Measurements from ENCODE around the gene AGBL4. TPM values are rescaled to one million over a fixed set of nuclear protein-coding genes. Genes with fewer than 3 reads are reported as not detected.

The AGBL4 gene
- total RNA-seq, 1 experiment from 2014 or later: not detected

GRCh38 chr1:48948562-48948961, 1075.2 kb downstream of the AGBL4 start:
- RAD21 ChIA-PET (ENCODE audit: low non-redundant PET in 1 of 2, low total read pairs in 2 of 2, uncharacterized antibody in 2 of 2, unreplicated experiment in 2 of 2): no interaction called here
- no peak overlapping the region for H3K27ac ChIP-seq (ENCODE audit: low read depth, low read length)
- no peak overlapping the region for H3K4me3 ChIP-seq (replicated peaks in 1 of 2; ENCODE audit: low read depth in 1 of 2, low read length in 2 of 2)
- H3K9ac ChIP-seq (ENCODE audit: low read length): no peak overlapping the region
- no peaks in the 10 kb centered on the region for H3K9me2 ChIP-seq (ENCODE audit: insufficient read depth)
- H3K79me2 ChIP-seq (ENCODE audit: insufficient read depth, low read length): no peaks in the 10 kb centered on the region
- CTCF ChIA-PET: no interaction called here
- no peak overlapping the region for H3K4me2 ChIP-seq (ENCODE audit: low read length)
- BruUV-seq (replicated peaks): no TSS peak
- H3K36me3 ChIP-seq (ENCODE audit: control insufficient read depth in 1 of 2, insufficient read depth in 2 of 2, low read length in 2 of 2): no peaks in the 10 kb centered on the region
- H3K4me1 ChIP-seq (ENCODE audit: control insufficient read depth in 1 of 2, insufficient read depth in 2 of 2, low read length in 2 of 2): no peaks in the 10 kb centered on the region
- intact Hi-C loops (cut with micrococcal nuclease): no loop called here
- no peaks in the 10 kb centered on the region for H4K20me1 ChIP-seq (ENCODE audit: insufficient read depth)
- ATAC-seq (no peak), DNase-seq (ENCODE audit: low read depth, low spot score) (no peak)
- no peaks in the 10 kb centered on the region for H3K9me3 ChIP-seq (ENCODE audit: control insufficient read depth in 1 of 2, insufficient read depth in 1 of 2, low read depth in 1 of 2, low read length in 2 of 2)
- no peak overlapping the region for H2AFZ ChIP-seq (ENCODE audit: low read depth, low read length, poor library complexity, severe bottlenecking)
- POLR2A ChIA-PET: no interaction called here
- no peaks in the 10 kb centered on the region for H3K27me3 ChIP-seq (ENCODE audit: insufficient read depth, low read length)
- no peak for TF ChIP-seq ZBTB33 (IDR thresholded peaks at IDR 0.05; ENCODE audit: extremely low read depth, insufficient replicate concordance, low read length)
- TF ChIP-seq YY1 (IDR thresholded peaks at IDR 0.05; ENCODE audit: extremely low read depth, insufficient replicate concordance, low read depth, low read length): no peak
- no peak for TF ChIP-seq ELF1 (IDR thresholded peaks at IDR 0.05; ENCODE audit: borderline replicate concordance, low read depth)

- ATAC-seq: no peak
- no peak for DNase-seq (ENCODE audit: low read depth, low spot score)
- H3K36me3 ChIP-seq (ENCODE audit: control insufficient read depth in 1 of 2, insufficient read depth in 2 of 2, low read length in 2 of 2): no peaks in the 10 kb centered on the region
- no peak overlapping the region for H2AFZ ChIP-seq (ENCODE audit: low read depth, low read length, poor library complexity, severe bottlenecking)
- H4K20me1 ChIP-seq (ENCODE audit: insufficient read depth): no peaks in the 10 kb centered on the region
- ChIA-PET POLR2A (no interaction called here), CTCF (no interaction called here), RAD21 (ENCODE audit: low non-redundant PET in 1 of 2, low total read pairs in 2 of 2, uncharacterized antibody in 2 of 2, unreplicated experiment in 2 of 2) (no interaction called here)
- H3K79me2 ChIP-seq (ENCODE audit: insufficient read depth, low read length): no peaks in the 10 kb centered on the region
- no peaks in the 10 kb centered on the region for H3K9me3 ChIP-seq (ENCODE audit: control insufficient read depth in 1 of 2, insufficient read depth in 1 of 2, low read depth in 1 of 2, low read length in 2 of 2)
- no peak overlapping the region for H3K4me3 ChIP-seq (replicated peaks in 1 of 2; ENCODE audit: low read depth in 1 of 2, low read length in 2 of 2)
- no peak overlapping the region for H3K4me2 ChIP-seq (ENCODE audit: low read length)
- intact Hi-C loops (cut with micrococcal nuclease): no loop called here
- H3K9me2 ChIP-seq (ENCODE audit: insufficient read depth): no peaks in the 10 kb centered on the region
- H3K27me3 ChIP-seq (ENCODE audit: insufficient read depth, low read length): no peaks in the 10 kb centered on the region
- no peak overlapping the region for H3K27ac ChIP-seq (ENCODE audit: low read depth, low read length)
- H3K4me1 ChIP-seq (ENCODE audit: control insufficient read depth in 1 of 2, insufficient read depth in 2 of 2, low read length in 2 of 2): no peaks in the 10 kb centered on the region
- BruUV-seq (replicated peaks): no TSS peak
- no peak overlapping the region for H3K9ac ChIP-seq (ENCODE audit: low read length)
- TF ChIP-seq JUND (IDR thresholded peaks at IDR 0.05): no peak
- no peak for TF ChIP-seq RAD21 (IDR thresholded peaks at IDR 0.05; ENCODE audit: low read depth)
- no peak for TF ChIP-seq TCF7L2 (IDR thresholded peaks at IDR 0.05; ENCODE audit: borderline replicate concordance, extremely low read depth, insufficient read depth, insufficient read length)
- TF ChIP-seq ZBTB33 (IDR thresholded peaks at IDR 0.05; ENCODE audit: extremely low read depth, insufficient replicate concordance, low read length): no peak
- no peak for TF ChIP-seq EZH2phosphoT487 (IDR thresholded peaks at IDR 0.05; ENCODE audit: borderline replicate concordance)
- no peak for TF ChIP-seq ZFX (IDR thresholded peaks at IDR 0.05)
- no peak for TF ChIP-seq SIN3A (IDR thresholded peaks at IDR 0.05; ENCODE audit: low read depth)
- no peak for TF ChIP-seq REST (IDR thresholded peaks at IDR 0.05; ENCODE audit: low read depth)
- TF ChIP-seq YY1 (IDR thresholded peaks at IDR 0.05; ENCODE audit: extremely low read depth, insufficient replicate concordance, low read depth, low read length): no peak
- no peak for TF ChIP-seq CEBPB (IDR thresholded peaks at IDR 0.05; ENCODE audit: low read depth)
These were observed 1075.8 kb downstream of the AGBL4 start for GRCh38 chr1:48947761-48948537.

Data from HCT116 (cell line).